Activated CD8-positive, alpha-beta memory T cell treated with anti-CD3 and anti-CD28 coated beads for 1 hour (primary cell): ENCODE data around the gene LAMP2.
"Not testable (repeated sequence)": the region's sequence is repeated elsewhere in the genome, so short reads cannot be mapped to it uniquely, and the experiment has no call there.

Experiments
- DNase-seq, 2 donors: peaks; one replicate each; pipeline ENCODE4 v3.0.0-alpha.2; 2020; ENCODE audit warnings: low read depth in 1 of 2; ENCODE audit errors: extremely low read depth in 1 of 2

LAMP2 gene

DNA sequence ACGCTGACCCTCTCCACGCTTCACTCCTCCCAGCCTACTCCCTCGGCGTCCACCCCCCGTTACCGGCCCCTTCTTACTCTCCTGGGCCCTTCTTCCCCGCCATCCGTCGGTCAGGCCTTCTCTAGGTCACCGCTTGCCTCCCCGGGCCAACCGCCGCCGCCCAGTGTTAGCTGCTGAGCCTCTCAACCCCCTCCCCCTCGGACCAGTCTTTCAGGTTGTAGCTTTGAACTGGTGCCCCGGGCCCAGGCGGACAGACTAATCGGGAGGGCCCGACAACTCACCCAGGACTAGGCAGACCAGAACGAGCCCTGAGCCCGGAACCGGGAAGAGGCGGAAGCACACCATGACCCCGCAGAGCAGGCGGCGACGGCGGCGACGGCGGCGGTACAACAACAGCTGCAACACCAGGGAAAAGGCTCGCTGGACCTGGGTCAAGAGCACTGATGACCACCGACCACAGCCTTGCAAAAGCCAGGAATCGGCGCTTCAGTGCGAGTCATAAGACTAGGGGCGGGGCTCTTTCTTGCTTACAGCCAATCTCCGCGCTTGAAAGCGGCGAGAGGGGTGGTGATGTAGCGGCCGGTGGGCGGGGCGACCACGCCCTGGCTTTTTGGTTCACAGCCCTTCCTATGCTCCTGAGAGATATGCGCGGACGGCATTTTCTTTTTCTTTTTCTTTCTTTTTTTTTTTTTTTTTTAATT is at the start of gene LAMP2:
Gene LAMP2, minus strand, starts transcription at position 472 of the 701 bp plus-strand sequence. Its CDS starts 127 bp downstream, at position 345.
- DNase-seq, result peak; percentile 42 to 64

DNA sequence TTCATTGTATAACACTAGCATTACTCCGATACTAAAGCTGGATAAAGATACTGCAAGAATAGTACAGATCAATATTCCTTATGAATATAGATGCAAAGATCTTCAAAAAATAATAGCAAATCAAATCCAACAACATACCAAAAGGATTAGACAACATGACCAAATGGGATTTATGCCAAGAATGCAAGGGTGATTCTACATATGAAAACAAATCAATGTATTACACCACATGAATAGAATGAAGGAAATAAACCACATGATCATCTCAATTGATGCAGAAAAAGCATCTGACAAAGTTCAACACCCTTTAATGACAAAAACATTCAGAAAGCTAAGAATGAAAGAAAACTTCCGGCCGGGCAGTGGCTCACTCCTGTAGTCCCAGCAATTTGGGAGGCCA is 48.8 kb upstream of the LAMP2 start:
- DNase-seq, result no peak

DNA sequence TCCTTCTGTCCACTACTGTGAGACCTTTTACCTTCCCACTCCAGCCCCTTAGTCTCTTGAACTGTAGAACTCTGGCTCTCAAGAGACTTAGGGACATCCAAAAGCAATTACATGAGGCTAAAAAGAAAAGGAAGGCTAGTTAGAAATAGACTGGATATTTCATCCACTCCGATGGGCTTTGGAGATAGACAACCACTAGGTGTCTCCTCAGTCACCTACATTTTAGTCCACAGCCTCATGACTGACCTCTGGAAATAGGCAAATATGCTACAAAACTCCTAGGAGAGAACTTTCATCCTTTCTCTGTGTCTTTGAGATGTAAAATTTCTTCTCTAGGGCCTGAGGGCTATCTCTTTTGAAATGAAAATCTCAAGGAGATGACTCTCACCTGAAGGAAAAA is 45.1 kb upstream of the LAMP2 start:
- no peak for DNase-seq

DNA sequence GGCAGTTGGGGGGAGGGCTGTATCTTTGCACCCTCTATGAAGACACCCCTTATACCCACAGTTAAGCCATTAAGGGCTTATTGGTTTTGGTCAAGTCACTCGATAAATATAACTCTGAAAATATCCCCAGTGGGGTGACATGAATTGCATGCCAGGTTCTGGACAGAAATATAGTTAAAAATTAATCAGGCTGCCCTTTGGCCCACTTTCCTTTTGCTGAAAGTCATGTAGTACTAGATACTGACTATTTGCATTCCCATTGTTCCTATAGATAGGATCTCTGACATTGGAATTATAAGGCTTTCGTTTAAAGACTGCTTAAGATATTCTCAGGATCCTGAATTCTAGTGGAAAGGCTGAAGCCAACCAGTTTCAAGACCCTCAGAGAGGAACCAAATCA is 43.5 kb upstream of the LAMP2 start:
- DNase-seq, result no peak

DNA sequence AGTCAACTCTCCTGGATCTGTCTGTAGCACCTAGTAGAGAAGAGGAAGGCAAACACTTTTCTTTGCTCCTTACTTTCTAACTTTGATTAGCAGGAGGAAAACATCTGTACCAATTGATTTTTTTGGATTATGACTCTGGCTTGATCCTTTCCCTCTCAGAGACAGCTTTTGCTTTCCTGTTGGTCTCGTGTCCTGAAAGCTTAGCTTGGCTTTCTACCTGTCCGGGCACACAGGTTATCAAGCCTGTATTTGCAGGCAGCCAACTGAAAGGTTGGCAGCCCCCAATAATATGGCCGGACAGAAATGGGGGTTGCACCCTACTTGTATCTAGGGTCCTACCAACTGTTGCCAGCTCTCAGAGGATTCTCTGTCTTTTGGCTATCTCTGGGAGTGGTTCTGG is 43.1 kb upstream of the LAMP2 start:
- DNase-seq, result no peak

DNA sequence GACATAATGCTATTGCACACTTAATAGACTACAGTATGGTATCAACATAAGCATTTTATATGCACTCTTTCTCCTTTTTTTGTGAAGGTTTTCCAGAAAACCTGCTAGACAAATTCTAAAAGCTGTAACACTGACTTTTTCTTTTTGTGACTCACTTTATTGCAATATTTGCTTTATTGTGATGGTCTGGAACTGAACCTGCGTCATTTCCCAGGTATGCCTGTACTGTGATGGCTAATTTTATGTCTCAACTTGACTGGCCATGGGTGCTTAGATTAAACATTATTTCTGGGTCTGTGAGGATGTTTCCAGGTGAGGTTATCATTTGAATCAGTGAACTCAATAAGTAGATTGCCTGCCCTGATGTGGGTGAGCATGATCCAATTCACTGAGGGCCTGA is 35.5 kb upstream of the LAMP2 start:
- DNase-seq, result no peak

DNA sequence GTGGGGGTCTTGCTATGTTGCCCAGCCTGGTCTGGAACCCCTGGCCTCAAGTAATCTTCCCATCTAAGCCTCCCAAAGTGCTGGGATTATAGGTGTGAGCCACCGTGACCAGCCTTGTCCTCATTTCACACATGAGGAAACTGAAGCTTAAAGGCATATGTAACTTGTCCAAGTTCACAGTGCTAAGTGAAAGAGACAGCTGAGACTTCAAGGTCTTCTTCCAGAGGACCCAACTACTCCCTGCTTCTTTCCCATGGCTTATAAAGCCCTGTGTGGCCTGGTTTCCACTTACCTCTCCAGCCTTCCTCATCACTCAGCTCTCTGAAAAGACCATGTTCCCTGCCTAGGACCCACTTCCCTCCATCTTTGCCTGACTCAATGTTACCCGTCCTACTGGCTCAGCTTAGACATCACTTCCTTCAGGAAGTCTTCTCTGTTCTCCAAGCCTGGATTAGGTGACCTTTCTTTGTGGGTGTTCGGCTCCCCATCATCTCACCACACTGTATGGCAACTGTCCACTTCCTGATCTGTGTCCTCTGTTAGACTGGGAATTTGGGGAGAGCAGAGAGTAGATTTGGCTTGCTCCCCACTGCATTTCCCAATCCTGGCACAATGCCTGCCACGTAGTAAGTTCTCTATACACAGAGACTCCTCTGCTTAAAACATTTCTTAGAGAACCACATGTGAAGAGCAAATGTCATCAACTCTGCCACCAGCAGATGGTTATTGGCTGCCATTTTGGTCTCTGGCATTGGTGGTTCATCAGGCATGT is 30.4 kb upstream of the LAMP2 start:
- no peak for DNase-seq

DNA sequence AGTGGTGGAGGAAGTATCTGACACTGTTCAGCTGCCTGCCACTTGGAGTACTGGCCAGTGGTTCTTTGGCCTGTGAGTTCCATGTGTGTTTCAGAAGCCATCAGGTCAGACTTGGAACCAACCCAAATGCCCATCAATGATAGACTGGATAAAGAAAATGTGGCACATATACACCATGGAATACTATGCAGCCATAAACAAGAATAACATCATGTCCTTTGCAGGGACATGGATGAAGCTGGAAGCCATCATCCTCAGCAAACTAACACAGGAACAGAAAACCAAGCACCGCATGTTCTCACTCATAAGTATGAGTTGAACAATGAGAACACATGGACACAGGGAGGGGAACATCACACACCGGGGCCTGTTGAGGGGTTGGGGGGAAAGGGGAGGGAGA is 21.0 kb upstream of the LAMP2 start:
- DNase-seq, result not testable (repeated sequence)

DNA sequence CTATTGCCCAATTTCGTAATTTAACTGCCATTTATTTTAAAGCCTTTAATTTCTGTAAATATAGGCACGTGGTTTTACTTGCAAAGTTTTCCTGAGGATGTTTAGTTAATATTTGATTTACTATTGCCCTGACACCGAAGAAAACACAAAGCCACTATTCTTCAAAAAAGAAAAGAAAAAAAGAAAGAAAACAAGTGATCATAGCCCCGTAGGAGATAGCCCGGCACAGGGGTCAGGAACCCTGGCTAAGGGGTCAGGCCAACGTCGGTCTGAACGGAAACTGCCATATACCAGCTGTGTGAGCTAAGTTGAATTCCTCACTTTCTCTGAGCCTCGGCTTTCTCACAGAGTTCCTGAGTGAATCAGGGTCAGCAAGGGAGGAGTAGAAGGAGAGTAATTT is 17.7 kb upstream of the LAMP2 start:
- DNase-seq, result no peak

DNA sequence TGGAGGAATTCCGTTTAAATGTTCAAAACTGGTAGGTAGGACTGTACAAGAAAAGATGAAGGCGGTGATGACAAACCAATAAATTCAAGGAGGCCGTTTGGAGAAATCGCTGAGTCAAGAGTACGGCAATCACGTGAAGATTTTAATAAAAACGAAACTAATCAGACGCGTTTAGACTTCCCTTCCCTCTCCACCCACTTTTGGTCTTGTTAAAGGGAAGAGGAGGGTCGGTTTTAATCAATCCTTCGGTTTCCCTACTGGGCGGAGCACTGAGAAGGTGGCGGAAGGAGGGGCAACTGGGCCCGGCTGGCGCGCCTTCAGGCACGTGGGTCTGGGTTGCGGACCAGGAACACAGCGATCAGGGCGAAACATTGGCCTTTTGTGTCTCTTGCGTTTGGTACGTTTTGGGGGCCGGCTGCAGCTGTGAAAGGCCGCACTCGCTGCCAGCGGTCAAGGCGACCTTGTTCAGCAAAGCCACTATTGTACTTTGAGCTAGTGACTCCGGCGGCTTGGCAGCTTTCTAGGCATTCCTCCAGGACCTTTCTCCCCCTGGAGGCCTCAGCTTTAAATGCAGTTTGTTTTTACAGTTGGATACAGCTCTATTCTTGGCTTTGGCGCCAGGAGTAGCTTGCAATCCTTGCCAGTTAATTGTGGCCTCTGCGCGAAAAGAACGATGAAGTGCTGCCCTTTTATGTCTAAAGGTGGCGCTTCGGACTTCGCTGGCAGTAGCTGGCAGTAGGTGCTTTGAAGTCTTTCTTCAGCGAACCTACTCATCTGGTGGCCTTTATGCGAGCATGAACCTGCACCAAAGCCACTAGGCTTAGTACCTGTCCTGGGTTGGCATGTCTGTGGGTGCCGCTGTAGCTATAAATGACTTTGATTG is 16.8 kb upstream of the LAMP2 start:
- no peak for DNase-seq

DNA sequence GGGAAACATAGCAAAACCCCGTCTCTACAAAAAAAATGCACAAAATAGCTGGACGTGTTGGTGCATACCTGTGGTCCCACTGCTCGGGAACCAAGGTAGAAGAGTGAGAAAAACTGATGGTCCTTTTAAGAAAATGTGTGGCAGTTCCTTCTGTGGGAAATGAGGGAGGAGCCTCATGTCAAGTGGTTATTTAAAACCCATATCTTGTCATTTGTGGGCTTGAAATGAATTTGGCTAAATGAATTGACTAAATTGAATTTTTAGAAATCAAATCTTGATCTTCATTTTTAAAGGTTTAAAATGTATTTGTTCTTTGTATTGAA is 16.2 kb upstream of the LAMP2 start:
- no peak for DNase-seq

DNA sequence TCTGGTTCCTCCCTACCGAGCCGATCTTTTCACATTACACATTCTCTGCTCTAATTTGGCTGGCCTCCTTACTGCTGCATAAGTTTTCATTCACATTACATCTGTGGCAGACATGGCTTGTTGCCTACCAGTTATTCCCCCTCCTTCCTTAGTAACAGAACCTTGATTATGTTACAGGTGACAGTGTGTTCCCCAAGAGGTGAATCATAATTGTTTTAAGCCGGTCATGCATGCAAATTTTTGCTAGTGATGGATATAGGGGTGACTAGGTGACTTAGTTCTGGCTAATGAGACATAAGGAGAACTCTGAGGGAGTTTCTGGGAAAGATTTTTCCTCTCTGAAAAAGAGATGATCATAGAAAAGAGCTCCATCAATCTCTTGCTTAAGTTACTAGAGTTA is 8.4 kb upstream of the LAMP2 start:
- no peak for DNase-seq

DNA sequence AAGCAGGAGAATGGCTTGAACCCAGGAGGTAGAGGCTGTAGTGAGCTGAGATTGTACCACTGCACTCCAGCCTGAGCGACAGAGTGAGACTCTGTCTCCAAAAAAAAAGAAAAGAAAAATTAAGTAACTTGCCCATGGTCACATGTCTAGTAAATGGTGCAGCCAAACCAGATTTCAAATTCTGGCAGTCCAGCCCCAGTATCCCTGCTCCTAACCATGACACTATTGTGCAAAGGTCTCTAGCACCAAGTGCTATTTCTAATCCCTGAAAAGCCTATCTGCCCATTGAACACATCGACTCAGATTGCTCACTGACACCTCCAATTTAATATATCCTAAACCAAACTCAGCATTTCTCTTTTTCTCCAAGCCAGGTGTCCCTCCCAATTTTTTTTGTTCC is 7.6 kb upstream of the LAMP2 start:
- DNase-seq, result no peak

DNA sequence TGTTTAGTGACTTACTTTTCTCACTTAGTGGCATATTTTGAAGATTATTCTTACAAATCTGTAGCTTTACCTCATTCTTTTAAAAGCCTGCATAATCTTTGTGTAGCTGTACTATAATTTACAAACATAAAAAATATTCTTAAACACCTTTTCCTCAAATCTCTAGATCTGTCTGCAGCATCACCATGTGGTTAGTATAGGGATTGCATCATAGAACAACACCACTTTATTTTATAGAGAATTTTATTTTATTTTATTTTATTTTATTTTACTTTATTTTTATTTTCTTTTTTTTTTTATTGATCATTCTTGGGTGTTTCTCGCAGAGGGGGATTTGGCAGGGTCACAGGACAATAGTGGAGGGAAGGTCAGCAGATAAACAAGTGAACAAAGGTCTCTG is 6.4 kb upstream of the LAMP2 start:
- not testable (repeated sequence) for DNase-seq

DNA sequence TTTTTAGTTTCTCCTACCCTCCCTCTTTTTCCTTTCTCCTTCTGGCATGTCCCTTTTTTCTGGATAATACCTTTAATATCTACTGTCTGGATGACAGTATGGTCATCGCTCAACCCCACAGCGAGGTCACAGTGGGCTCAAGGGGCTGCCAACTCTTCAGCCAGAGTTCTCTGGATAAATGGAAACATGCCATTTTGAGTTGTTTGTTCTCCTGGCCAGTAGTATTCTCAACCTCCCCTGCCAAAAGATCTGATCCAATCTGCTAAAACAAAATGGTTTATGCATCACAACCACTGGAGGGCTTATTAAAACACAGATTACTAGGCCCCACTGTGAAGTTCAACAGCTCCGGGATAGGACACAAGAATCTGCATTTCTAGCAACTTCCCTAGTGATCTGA is 5.0 kb upstream of the LAMP2 start:
- no peak for DNase-seq

DNA sequence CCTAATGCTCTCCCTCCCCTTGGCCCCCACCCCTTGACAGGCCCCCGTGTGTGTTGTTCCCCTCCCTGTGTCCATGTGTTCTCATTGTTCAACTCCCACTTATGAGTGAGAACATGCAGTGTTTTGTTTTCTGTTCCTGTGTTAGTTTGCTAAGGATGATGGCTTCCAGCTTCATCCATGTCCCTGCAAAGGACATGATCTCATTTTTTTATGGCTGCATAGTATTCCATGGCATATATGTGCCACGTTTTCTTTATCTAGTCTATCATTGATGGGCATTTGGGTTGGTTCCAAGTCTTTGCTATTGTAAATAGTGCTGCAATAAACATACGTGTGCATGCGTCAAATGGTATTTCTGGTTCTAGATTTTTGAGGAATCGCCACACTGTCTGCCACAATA is 561 bp upstream of the LAMP2 start:
- not testable (repeated sequence) for DNase-seq

DNA sequence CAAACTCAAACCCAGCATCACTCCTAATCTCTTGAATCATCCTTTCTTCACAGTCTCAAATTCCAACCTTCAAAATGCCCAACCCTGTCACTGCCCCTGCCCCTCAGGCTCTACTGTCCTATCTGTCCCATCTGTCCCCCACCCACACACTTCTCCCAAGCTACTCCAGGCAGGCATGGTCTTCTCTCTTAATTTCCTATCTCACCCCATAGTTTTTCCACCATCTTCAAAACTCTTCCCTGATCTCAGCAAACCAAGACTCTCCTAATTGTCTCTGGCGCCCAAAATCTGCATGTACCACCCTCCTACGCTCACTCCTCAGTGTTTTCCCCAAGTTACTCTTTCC is 644 bp downstream of the LAMP2 start:
- DNase-seq, result no peak

DNA sequence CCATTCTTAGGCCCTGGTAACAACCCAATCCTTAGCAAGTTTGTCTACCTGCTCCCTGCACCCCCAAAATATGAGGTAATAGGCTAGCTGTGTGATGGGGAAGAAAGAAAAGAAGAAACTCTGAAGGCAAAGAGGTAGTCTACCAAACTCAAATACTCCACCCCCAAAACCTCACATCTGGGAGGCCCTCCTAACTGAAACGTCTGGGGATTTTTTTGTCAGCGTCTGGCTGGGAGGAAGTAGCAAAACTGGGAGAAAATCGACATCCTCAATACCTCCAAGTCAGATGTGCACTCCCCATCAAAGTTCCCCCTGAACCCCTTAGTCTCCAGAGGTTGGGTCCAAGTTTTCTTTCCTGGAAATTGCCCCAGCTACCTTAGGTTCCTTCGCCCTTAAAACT is 1.0 kb downstream of the LAMP2 start:
- DNase-seq, result no peak

DNA sequence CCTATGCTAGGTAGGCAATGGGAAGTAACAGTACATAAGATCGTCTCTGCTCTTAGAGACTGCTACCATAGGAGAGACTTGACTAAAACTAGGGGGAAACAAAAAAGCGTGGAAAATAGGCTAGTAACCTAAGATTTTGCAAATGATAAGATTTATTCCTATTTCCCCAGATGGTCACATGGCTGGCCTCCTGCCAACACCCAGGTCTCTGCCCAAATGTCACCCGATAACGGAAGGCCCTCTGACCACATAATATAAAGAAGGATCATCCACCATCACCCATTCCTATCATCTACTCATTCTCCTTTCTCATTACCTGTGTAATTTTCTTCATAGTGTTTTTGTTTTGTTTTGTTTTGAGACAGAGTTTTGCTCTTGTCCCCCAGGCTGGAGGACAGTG is 4.7 kb downstream of the LAMP2 start:
- DNase-seq, result no peak

DNA sequence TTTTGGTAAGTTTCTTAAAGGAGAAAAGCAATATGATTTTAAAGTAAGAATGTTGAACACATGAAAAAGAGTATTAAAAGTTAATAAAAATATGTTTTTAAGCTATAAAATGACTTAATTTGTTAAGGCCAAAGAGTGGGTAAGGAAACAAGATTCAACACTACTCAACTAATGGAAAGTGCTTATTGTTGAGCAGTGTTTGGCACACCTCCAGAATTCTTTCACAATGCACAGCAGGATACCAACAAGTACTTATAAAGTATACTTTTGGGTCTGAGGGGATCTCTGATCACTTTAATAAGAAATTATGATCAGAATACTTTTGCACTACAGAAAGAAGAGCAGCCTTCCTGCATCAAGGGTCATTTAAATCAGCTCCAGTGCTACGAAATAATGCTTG is 5.9 kb downstream of the LAMP2 start:
- no peak for DNase-seq

DNA sequence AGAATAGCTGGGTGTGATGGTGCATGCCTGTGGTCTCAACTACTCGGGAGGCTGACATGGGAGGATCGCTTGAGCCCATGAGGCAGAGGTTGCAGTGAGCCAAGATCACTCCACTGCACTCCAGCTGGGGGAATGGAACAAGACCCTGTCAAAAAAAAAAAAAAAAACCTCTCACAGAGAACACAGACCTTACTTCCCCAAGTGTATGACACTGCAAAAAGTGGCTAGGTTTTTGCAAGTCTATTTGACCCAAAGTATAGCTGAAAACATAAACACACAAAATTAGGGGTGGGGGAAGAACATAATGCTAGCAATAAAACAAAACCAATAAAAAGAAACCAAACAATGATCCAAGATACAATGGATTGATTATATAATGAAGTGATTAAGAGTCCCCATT is 6.7 kb downstream of the LAMP2 start:
- DNase-seq, result no peak

DNA sequence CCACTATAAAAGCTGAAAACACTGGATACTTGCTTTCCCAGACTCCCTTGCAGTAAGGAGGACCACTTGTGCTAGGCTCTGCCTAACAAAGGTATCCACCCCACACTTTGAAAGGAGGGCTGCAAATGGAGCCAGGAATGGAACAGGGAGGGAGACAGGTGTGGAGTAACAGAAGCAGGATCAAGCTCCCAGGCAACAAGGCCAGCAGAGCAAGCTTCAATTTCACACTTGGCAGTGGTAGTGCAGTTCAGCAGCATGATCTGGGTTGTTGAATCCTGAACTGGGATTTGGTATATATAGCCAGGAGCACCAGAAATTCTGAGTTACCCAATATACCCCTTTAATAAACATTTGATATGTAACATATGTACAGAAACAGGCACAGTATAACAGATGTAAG is 9.8 kb downstream of the LAMP2 start:
- no peak for DNase-seq
